K562 (cell line): ENCODE data around the gene PES1. TPM values are rescaled to one million over a fixed set of nuclear protein-coding genes. Genes with fewer than 3 reads are reported as not detected.

ENCODE experiments used
- ASH1L ChIP-seq: fragments of 450-650 bp; IDR thresholded peaks from 2 replicates; pipeline ENCODE4 v1.6.1; 2018; ENCODE audit warnings: borderline replicate concordance, mild to moderate bottlenecking, low read depth; ENCODE audit not compliant: partially characterized antibody
- KAT8 ChIP-seq: fragments of 450-650 bp; IDR thresholded peaks from 2 replicates; pipeline ENCODE4 v1.6.1; 2016; ENCODE audit warnings: low read depth, mild to moderate bottlenecking
- NR2C1 ChIP-seq, 2 experiments: fragments of 450-650 bp; IDR thresholded peaks; 2 replicates each; pipeline ENCODE4 v1.6.1; 2017; ENCODE audit warnings: mild to moderate bottlenecking in 2 of 2, antibody characterized with exemption in 1 of 2, inconsistent platforms in 1 of 2, missing compliant biosample characterization in 1 of 2, missing genetic modification characterization in 1 of 2
- SPI1 ChIP-seq: IDR thresholded peaks from 2 replicates; pipeline ENCODE4 v1.6.1; 2011; ENCODE audit warnings: low read depth, low read length, control low read depth, borderline replicate concordance
- TAF7 ChIP-seq: fragments of 450-650 bp; IDR thresholded peaks from 2 replicates; pipeline ENCODE4 v1.6.1; 2016; ENCODE audit warnings: missing genetic modification characterization, missing compliant biosample characterization
- ZFX ChIP-seq: sonication (generic); formaldehyde crosslinking; IDR thresholded peaks from 2 replicates; pipeline ENCODE4 v1.8.0; 2022; ENCODE audit warnings: mild to moderate bottlenecking, missing genetic modification reagents, moderate library complexity
- ZNF24 ChIP-seq: fragments of 450-650 bp; IDR thresholded peaks from 2 replicates; pipeline ENCODE4 v1.6.1; 2016
- ZNF347 ChIP-seq: fragments of 450-650 bp; formaldehyde crosslinking; IDR thresholded peaks from 2 replicates; pipeline ENCODE4 v1.4.0; 2020; ENCODE audit warnings: low read depth, mild to moderate bottlenecking, moderate library complexity
- polyA plus RNA-seq, 8 experiments: library from polyadenylated mRNA; depleted of rRNA in 4 of 8; stranded (reverse) in 5 of 8; unstranded in 3 of 8; fragments of >200 nt; fragmentation: Nextera tagmentation in 2 of 8; fragmentation: Illumina TruSeq in 1 of 8; extraction: Ambion mirVana in 2 of 8; extraction: Trizol in 1 of 8; gene quantifications; 2 replicates each; pipeline versions ENCODE4 v1.2.1 to v1.2.3, GENCODE V29; 2011 to 2014; ENCODE audit warnings: inconsistent platforms in 1 of 8, missing spikeins in 1 of 8
- total RNA-seq, 7 experiments: library from RNA; depleted of rRNA in 6 of 7; stranded (reverse); fragments of >200 nt in 6 of 7; fragmentation: Illumina TruSeq in 2 of 7; extraction: Trizol in 2 of 7; gene quantifications; 2 replicates each; pipeline versions ENCODE4 v1.2.1 to v1.2.3, GENCODE V29; 2011 to 2021; ENCODE audit warnings: low replicate concordance in 1 of 7
- TF ChIP-seq, protein P1 (sequence below), 2 experiments: fragments of 450-650 bp; IDR thresholded peaks; 2 replicates each; pipeline ENCODE4 v1.6.1; 2016; ENCODE audit warnings: mild to moderate bottlenecking in 2 of 2, borderline replicate concordance in 1 of 2, low read depth in 1 of 2, moderate library complexity in 1 of 2
- TF ChIP-seq, protein P2 (sequence below): fragments of 450-650 bp; IDR thresholded peaks from 2 replicates; pipeline ENCODE4 v1.6.1; 2016; ENCODE audit warnings: mild to moderate bottlenecking
- TF ChIP-seq, protein P3 (sequence below): fragments of 450-650 bp; IDR thresholded peaks from 2 replicates; pipeline ENCODE4 v1.6.1; 2016; ENCODE audit warnings: missing biosample characterization, missing genetic modification characterization

The PES1 gene
- total and polyA plus RNA-seq, 9 of the 15 experiments (the other 6 are each of a cell fraction or from before 2014, with no cell fraction given) = 6.5 to 158 (median 94.3) TPM

DNA sequence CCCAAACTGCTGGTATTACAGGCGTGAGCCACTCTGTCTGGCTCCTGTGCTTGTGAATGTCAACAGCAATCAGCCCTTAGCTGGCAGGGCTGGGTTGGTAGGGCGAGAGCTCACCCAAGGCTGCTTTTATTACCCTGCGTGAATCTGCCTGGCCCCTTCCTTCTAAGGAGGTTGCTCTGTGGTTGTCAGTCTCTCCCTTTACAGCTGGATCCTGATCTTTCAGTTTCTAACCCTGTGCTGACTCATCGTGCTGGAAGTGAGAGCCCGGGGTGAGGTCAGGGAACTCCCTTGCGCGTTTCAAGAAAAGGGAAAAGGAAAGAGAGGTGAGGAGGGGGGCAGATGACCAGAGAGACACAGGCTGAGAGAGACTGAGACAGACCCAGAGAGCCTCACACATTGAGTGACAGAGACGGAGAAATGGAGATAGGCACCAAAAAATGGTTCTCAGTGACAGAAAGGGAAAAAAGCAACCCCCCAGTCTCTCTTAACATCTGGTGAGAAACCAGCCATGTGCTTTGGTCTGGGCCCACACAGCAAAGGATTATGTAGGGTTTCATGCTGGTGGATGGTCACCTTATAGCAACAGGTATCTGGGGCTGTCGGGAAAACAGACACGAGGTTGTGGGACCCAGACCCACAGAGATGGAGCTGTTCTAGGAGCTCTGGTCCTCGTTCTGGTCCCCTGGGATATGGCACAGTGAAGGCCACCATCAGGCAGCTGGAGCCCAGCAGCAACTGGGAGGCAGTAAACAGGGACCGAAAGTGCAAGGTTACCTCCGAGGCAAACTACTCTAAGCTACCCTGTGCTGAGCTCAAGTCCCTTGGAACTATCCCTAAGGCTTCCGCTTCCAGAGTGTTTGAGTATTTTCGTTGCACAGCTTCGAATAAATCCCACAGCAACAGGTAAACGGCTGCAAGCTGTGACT, 17.8 kb upstream of the PES1 start (continued):
- TF ChIP-seq, protein P1, sequence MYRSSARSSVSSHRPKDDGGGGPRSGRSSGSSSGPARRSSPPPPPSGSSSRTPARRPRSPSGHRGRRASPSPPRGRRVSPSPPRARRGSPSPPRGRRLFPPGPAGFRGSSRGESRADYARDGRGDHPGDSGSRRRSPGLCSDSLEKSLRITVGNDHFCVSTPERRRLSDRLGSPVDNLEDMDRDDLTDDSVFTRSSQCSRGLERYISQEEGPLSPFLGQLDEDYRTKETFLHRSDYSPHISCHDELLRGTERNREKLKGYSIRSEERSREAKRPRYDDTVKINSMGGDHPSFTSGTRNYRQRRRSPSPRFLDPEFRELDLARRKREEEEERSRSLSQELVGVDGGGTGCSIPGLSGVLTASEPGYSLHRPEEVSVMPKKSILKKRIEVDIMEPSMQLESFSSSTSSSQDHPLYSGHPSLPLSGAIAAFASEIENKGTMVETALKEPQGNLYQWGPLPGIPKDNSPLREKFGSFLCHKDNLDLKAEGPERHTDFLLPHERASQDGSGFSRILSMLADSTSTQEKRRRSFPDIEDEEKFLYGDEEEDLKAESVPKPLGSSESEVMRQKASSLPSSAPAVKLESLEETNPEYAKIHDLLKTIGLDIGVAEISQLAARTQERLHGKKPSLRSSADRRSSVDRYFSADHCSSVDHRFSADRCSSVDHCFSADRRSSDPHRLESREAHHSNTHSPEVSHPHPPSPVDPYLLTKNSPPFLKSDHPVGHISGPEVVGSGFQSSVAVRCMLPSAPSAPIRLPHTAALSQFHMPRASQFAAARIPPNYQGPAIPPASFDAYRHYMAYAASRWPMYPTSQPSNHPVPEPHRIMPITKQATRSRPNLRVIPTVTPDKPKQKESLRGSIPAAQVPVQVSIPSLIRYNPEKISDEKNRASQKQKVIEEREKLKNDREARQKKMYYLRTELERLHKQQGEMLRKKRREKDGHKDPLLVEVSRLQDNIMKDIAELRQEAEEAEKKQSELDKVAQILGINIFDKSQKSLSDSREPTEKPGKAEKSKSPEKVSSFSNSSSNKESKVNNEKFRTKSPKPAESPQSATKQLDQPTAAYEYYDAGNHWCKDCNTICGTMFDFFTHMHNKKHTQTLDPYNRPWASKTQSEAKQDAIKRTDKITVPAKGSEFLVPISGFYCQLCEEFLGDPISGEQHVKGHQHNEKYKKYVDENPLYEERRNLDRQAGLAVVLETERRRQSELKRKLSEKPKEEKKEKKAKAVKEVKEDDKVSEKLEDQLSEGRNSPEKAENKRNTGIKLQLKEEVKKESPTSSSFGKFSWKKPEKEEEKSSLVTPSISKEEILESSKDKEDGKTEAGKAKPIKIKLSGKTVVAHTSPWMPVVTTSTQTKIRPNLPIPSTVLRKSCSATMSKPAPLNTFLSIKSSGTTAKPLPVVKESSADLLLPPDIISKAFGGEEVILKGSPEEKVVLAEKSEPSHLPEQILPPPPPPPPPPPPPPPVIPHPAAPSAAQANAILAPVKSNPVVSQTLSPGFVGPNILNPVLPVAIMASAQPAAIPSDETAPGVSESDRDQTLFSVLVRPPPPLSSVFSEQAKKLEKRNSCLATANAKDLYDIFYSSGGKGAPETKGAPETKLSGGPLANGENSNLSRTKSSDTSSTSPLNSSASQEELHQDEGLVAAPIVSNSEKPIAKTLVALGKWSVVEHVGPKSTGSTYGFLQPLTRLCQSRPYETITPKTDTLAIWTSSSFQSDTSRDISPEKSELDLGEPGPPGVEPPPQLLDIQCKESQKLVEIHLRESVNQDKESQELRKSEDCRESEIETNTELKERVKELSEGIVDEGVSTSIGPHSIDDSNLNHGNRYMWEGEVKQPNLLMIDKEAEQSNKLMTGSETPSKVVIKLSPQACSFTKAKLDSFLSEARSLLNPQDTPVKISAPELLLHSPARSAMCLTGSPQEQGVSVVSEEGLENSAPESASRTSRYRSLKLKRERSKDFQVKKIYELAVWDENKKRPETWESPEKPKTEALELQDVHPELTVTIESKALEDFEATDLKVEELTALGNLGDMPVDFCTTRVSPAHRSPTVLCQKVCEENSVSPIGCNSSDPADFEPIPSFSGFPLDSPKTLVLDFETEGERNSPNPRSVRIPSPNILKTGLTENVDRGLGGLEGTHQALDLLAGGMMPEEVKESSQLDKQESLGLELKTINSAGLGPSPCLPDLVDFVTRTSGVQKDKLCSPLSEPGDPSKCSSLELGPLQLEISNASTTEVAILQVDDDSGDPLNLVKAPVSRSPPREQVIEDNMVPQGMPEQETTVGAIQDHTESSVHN (IDR thresholded peaks at IDR 0.05; ENCODE audit: borderline replicate concordance in 1 of 2, low read depth in 1 of 2) = peak in 1 of 2 experiments; percentile 82; a peak in 1 of 4 replicates
- TF ChIP-seq ZNF24 (no peak), ZFX (CRISPR knock-in tag) (peak; percentile 41; the same call in 1 of the 2 replicates), SPI1 (0 out of 2 replicates have a peak, but pooled peaks have one; percentile 7), TAF7 (no peak), NR2C1 (IDR thresholded peaks at IDR 0.05) (peak; percentile 22; the same call in 1 of the 2 replicates), NR2C1 (tag; IDR thresholded peaks at IDR 0.05) (peak; percentile 67), ZNF347 (no peak), KAT8 (no peak), ASH1L (no peak)
- TF ChIP-seq, protein P2, sequence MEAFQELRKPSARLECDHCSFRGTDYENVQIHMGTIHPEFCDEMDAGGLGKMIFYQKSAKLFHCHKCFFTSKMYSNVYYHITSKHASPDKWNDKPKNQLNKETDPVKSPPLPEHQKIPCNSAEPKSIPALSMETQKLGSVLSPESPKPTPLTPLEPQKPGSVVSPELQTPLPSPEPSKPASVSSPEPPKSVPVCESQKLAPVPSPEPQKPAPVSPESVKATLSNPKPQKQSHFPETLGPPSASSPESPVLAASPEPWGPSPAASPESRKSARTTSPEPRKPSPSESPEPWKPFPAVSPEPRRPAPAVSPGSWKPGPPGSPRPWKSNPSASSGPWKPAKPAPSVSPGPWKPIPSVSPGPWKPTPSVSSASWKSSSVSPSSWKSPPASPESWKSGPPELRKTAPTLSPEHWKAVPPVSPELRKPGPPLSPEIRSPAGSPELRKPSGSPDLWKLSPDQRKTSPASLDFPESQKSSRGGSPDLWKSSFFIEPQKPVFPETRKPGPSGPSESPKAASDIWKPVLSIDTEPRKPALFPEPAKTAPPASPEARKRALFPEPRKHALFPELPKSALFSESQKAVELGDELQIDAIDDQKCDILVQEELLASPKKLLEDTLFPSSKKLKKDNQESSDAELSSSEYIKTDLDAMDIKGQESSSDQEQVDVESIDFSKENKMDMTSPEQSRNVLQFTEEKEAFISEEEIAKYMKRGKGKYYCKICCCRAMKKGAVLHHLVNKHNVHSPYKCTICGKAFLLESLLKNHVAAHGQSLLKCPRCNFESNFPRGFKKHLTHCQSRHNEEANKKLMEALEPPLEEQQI = no peak
- TF ChIP-seq, protein P3, sequence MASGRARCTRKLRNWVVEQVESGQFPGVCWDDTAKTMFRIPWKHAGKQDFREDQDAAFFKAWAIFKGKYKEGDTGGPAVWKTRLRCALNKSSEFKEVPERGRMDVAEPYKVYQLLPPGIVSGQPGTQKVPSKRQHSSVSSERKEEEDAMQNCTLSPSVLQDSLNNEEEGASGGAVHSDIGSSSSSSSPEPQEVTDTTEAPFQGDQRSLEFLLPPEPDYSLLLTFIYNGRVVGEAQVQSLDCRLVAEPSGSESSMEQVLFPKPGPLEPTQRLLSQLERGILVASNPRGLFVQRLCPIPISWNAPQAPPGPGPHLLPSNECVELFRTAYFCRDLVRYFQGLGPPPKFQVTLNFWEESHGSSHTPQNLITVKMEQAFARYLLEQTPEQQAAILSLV = peak; percentile 31; the same call in 1 of the 2 replicates
